ENCODE data around the gene P3R3URF. TPM values are rescaled to one million over a fixed set of nuclear protein-coding genes. Genes with fewer than 3 reads are reported as not detected.

P3R3URF gene
- total RNA-seq, 1 donor from 2014 or later: not detected

DNA sequence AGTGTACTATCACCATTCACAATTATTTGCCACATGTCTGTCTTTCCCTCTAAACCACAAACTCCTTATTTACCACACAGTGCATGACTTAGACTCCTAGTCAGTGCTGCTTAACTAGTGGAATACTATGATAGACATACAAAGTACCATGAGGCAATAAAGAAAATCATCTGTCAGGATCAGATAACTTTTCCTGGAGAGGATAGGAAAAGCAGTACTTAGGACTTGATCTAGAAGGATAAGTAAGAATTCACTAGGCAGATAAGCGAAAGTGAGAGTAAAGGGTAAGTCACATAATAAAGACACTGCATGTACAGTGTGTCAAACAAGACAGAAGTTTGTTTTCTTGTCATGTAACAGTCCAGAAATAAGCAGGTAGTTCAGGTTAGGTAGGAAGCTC is 22.6 kb downstream of the P3R3URF start:
- TF ChIP-seq, protein P1, sequence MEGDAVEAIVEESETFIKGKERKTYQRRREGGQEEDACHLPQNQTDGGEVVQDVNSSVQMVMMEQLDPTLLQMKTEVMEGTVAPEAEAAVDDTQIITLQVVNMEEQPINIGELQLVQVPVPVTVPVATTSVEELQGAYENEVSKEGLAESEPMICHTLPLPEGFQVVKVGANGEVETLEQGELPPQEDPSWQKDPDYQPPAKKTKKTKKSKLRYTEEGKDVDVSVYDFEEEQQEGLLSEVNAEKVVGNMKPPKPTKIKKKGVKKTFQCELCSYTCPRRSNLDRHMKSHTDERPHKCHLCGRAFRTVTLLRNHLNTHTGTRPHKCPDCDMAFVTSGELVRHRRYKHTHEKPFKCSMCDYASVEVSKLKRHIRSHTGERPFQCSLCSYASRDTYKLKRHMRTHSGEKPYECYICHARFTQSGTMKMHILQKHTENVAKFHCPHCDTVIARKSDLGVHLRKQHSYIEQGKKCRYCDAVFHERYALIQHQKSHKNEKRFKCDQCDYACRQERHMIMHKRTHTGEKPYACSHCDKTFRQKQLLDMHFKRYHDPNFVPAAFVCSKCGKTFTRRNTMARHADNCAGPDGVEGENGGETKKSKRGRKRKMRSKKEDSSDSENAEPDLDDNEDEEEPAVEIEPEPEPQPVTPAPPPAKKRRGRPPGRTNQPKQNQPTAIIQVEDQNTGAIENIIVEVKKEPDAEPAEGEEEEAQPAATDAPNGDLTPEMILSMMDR (IDR thresholded peaks at IDR 0.05; ENCODE audit: insufficient read depth, low read length, poor library complexity, severe bottlenecking): no peak
- no peak overlapping the region for H3K4me3 ChIP-seq (ENCODE audit: low read depth, low read length)

DNA sequence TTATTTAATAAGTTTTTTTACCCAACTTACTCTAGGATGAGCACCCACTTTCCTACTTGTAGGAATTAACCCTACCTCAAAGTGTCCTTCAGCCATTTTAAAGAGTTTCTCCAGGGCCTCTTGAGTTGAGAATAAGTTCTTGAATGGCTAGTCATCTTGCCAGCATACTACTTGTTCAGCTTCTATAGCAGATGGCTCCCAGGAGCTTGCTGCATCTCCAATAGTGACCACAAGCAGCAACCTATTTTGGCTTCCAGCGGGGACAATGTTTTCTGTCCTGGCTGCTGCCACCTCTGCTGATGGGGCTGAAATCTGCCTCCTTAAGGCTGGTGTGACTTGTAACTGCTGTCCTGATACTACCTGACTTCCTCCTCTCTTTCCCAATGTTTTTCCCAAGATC is 23.1 kb downstream of the P3R3URF start:
- no peak for DNase-seq (ENCODE audit: low read depth)
- H3K27me3 ChIP-seq (ENCODE audit: control insufficient read depth, insufficient read depth, low read length): no peaks in the 10 kb centered on the region
- TF ChIP-seq, protein P1 (IDR thresholded peaks at IDR 0.05; ENCODE audit: insufficient read depth, low read length, poor library complexity, severe bottlenecking): no peak

More for the DNA sequence above, 22.6 kb downstream of the P3R3URF start:
- no peak for DNase-seq (ENCODE audit: low read depth)
- Histone ChIP-seq H3K27me3 (ENCODE audit: control insufficient read depth, insufficient read depth, low read length) (no peaks in the 10 kb centered on the region), H3K36me3 (ENCODE audit: control insufficient read depth, insufficient read depth, low read length) (no peaks in the 10 kb centered on the region)

DNA sequence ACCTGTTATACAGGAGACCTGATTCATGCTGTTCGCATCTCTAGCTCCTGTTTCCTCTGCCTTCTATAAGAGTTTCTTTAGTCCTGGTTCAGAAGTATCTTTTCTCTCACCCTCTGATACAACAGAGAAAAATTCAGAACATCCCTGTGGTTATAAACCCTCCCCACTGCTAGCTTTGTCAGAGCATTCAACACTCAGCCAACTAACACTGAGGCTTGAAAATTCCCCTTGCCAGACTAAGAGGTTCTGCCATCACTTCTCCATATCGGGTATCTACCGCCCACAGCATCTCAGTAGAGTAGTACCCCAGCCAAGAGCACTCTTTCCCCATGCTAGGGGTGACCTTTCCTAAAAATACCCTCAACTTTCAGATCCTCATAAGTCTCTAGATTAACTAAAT is 24.3 kb downstream of the P3R3URF start:
- TF ChIP-seq, protein P1 (IDR thresholded peaks at IDR 0.05; ENCODE audit: insufficient read depth, low read length, poor library complexity, severe bottlenecking): no peak
- no peaks in the 10 kb centered on the region for H3K36me3 ChIP-seq (ENCODE audit: control insufficient read depth, insufficient read depth, low read length)
- H3K4me3 ChIP-seq (ENCODE audit: low read depth, low read length): no peak overlapping the region
- DNase-seq (ENCODE audit: low read depth): no peak
- no peaks in the 10 kb centered on the region for H3K27me3 ChIP-seq (ENCODE audit: control insufficient read depth, insufficient read depth, low read length)

More for the DNA sequence above, 23.1 kb downstream of the P3R3URF start:
- Histone ChIP-seq H3K4me3 (ENCODE audit: low read depth, low read length) (no peak overlapping the region), H3K36me3 (ENCODE audit: control insufficient read depth, insufficient read depth, low read length) (no peaks in the 10 kb centered on the region)

DNA sequence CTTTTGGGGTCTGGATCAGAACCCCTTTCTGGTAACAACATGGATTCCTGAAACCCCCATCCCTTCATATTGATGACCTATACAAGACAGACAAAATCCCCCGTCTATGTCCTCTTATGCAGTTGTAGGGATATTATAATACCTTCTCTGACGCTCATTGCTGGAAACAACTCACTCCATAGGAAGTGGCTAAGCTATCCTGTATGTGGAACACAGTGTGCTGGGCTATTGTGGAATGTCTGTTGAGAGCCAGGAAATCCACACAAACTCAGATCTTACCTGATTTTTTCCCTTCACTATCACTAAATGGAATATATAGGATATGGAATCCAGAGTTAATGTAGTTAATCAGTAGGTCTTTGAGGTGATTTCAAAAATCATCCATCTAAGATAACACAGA is 26.2 kb downstream of the P3R3URF start:
- no peaks in the 10 kb centered on the region for H3K36me3 ChIP-seq (ENCODE audit: control insufficient read depth, insufficient read depth, low read length)
- no peak overlapping the region for H3K4me3 ChIP-seq (ENCODE audit: low read depth, low read length)
- DNase-seq (ENCODE audit: low read depth): no peak
- no peaks in the 10 kb centered on the region for H3K27me3 ChIP-seq (ENCODE audit: control insufficient read depth, insufficient read depth, low read length)
- TF ChIP-seq, protein P1 (IDR thresholded peaks at IDR 0.05; ENCODE audit: insufficient read depth, low read length, poor library complexity, severe bottlenecking): no peak

DNA sequence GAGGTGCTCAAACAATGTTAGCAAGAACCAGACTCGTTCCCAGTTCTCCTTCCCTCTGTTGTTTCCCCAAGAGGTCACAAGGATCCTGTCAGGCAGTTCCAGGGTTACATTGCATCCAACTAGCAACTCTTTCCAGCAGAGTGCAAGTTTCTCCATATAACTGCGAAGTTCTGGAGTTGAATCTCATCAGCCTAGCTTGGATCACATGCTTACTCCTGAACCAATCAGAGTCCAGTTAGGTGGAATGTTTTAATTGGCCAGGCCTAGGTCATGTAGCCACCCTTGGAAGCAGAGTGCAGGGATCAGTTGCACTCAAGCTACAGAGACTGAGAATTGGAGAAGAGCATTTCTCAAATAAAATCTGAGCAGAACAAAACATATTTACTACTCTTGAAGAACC is 28.0 kb downstream of the P3R3URF start:
- Histone ChIP-seq H3K4me3 (ENCODE audit: low read depth, low read length) (no peak overlapping the region), H3K27me3 (ENCODE audit: control insufficient read depth, insufficient read depth, low read length) (no peaks in the 10 kb centered on the region), H3K36me3 (ENCODE audit: control insufficient read depth, insufficient read depth, low read length) (no peaks in the 10 kb centered on the region)
- DNase-seq (ENCODE audit: low read depth): no peak
- TF ChIP-seq, protein P1 (IDR thresholded peaks at IDR 0.05; ENCODE audit: insufficient read depth, low read length, poor library complexity, severe bottlenecking): no peak

DNA sequence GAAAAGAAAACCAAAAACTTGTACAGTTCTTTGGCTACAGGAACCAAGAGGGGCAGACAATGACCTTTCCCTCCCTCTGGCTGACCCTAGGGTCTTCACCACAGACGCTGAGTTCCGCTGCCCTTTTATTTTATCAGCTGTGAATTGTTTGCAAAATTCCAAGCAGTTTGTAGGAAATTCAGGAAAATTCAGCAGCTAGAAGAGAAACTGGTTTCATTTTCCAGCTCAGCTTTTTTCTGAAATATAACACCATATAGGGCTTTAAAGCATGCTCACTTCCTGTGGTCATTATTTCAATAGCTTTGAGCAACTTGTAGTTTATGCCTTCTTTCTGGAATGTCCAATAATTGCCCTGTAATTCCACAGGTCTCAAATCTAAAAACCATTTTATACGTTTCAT is 38.4 kb downstream of the P3R3URF start:
- no peak overlapping the region for H3K4me3 ChIP-seq (ENCODE audit: low read depth, low read length)
- no peaks in the 10 kb centered on the region for H3K27me3 ChIP-seq (ENCODE audit: control insufficient read depth, insufficient read depth, low read length)
- no peaks in the 10 kb centered on the region for H3K36me3 ChIP-seq (ENCODE audit: control insufficient read depth, insufficient read depth, low read length)
- DNase-seq (ENCODE audit: low read depth): no peak
- TF ChIP-seq, protein P1 (IDR thresholded peaks at IDR 0.05; ENCODE audit: insufficient read depth, low read length, poor library complexity, severe bottlenecking): no peak

All from kidney epithelial cell (primary cell).